Lower leg skin (tissue), 4 donors: ENCODE results near the gene TMEM134. TPM values are rescaled to one million over a fixed set of nuclear protein-coding genes. Genes with fewer than 3 reads are reported as not detected.

ENCODE experiments used
- DNase-seq, 2 donors: peaks; one replicate each; pipeline ENCODE4 v3.0.0-alpha.2; 2019; ENCODE audit warnings: low spot score in 2 of 2
- H3K4me3 ChIP-seq: fragments of 200-600 bp; sonication (generic); 2 replicates; pipeline ENCODE4 v1.5.1; 2017; ENCODE audit warnings: mild to moderate bottlenecking, low read depth; ENCODE audit not compliant: poor library complexity, severe bottlenecking
- POLR2A ChIP-seq, 2 donors: fragments of 450-650 bp; IDR thresholded peaks; one replicate each; pipeline ENCODE4 v1.6.1; 2016 to 2017; ENCODE audit warnings: antibody characterized with exemption in 2 of 2, mild to moderate bottlenecking in 1 of 2, moderate library complexity in 1 of 2
- WGBS, 2 donors: methylation state at CpG; one replicate each; pipeline ENCODE4 v1.1.5; 2018; 5-methylcytosine and 5-hydroxymethylcytosine counted together
- intact Hi-C: fragments of 100-400 bp; cut with DNase I; formaldehyde crosslinking; loops from one replicate; pipeline ENCODE4 v1.15.0; 2023; ENCODE audit warnings: low total_unique reads
- total RNA-seq, 4 donors: library from RNA; depleted of rRNA; stranded (reverse); fragments of >200 nt; gene quantifications; one replicate each; pipeline ENCODE4 v1.1.0, GENCODE V29; 2016
- TF ChIP-seq, protein P1 (sequence below), 3 donors: fragments of 450-650 bp; IDR thresholded peaks; one replicate each; pipeline ENCODE4 v1.5.1; 2016; ENCODE audit warnings: antibody characterized with exemption in 3 of 3, mild to moderate bottlenecking in 3 of 3, moderate library complexity in 2 of 3

Gene TMEM134
- total RNA-seq, 4 donors from 2014 or later = 202 to 374 (median 252) TPM

GRCh38 chr11:67435031-67435726 is 33.9 kb downstream of the TMEM134 start:
- WGBS, 2 donors = 70 to 82% methylated on average over 26 of the region's 26 CpGs
- no peak for DNase-seq
- intact Hi-C loops = no loop called here
- H3K4me3 ChIP-seq = no peak overlapping the region
- no peak for TF ChIP-seq POLR2A (IDR thresholded peaks at IDR 0.05)
- TF ChIP-seq, protein P1, sequence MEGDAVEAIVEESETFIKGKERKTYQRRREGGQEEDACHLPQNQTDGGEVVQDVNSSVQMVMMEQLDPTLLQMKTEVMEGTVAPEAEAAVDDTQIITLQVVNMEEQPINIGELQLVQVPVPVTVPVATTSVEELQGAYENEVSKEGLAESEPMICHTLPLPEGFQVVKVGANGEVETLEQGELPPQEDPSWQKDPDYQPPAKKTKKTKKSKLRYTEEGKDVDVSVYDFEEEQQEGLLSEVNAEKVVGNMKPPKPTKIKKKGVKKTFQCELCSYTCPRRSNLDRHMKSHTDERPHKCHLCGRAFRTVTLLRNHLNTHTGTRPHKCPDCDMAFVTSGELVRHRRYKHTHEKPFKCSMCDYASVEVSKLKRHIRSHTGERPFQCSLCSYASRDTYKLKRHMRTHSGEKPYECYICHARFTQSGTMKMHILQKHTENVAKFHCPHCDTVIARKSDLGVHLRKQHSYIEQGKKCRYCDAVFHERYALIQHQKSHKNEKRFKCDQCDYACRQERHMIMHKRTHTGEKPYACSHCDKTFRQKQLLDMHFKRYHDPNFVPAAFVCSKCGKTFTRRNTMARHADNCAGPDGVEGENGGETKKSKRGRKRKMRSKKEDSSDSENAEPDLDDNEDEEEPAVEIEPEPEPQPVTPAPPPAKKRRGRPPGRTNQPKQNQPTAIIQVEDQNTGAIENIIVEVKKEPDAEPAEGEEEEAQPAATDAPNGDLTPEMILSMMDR (IDR thresholded peaks at IDR 0.05) = no peak

DNA sequence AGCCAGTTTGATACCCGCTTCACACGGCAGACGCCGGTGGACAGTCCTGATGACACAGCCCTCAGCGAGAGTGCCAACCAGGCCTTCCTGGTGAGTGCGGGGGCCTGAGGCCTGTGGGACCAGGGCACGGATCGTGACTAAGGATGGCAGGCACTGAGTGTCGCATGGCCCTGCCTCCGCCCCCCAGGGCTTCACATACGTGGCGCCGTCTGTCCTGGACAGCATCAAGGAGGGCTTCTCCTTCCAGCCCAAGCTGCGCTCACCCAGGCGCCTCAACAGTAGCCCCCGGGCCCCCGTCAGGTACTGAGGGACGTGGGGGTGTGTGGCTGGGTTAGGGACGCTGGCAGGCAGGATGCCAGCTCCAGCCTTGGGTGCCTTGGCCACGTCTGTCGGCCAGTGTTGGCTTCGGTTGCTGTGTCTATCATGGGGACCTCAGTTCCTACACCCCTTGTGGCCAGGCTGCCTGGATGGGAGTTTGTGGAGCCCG is 34.6 kb downstream of the TMEM134 start:
- DNase-seq = no peak
- intact Hi-C loops = no loop called here
- TF ChIP-seq POLR2A (IDR thresholded peaks at IDR 0.05) = no peak
- TF ChIP-seq, protein P1 (IDR thresholded peaks at IDR 0.05) = no peak
- 70 to 90% methylated on average over 18 to 23 of the region's 23 CpGs for WGBS, 2 donors
- no peak overlapping the region for H3K4me3 ChIP-seq

DNA sequence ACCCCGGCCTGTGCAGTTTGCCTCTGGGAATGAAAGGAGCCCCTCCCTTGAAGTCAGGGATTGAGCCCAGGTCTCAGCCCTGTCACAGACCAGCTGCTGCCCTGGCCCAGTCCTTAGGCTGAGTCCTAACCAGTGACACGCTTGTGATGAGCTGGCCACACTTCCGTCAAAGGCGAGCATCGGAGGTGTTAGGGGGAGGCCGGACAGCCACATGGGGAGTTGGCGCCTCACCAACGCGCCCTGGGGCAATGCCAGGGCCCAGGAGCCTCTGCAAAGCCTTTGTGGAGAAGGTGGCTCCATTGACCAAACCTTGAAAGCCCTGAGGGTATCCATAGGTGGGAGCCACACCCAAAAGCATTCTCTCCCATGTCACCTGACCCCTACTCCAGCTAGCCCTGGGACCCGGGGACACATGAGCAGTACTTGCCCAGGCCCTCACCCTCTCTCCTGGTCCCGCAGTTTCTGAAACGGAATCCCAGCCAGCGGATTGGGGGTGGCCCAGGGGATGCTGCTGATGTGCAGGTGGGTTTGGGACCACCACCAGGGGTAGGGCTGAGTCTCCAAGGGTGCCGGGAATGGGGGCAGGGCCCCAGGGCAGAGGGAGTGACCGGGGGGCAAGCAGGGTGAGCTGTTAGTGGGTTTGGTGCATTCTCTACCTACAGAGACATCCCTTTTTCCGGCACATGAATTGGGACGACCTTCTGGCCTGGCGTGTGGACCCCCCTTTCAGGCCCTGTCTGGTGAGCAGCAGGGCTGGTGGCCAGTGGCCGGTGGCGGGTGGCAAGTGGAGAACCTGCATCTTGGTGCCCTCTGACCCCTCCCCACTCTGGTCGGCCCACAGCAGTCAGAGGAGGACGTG is 35.3 kb downstream of the TMEM134 start:
- WGBS, 2 donors = 79 to 90% methylated on average over 22 of the region's 22 CpGs

DNA sequence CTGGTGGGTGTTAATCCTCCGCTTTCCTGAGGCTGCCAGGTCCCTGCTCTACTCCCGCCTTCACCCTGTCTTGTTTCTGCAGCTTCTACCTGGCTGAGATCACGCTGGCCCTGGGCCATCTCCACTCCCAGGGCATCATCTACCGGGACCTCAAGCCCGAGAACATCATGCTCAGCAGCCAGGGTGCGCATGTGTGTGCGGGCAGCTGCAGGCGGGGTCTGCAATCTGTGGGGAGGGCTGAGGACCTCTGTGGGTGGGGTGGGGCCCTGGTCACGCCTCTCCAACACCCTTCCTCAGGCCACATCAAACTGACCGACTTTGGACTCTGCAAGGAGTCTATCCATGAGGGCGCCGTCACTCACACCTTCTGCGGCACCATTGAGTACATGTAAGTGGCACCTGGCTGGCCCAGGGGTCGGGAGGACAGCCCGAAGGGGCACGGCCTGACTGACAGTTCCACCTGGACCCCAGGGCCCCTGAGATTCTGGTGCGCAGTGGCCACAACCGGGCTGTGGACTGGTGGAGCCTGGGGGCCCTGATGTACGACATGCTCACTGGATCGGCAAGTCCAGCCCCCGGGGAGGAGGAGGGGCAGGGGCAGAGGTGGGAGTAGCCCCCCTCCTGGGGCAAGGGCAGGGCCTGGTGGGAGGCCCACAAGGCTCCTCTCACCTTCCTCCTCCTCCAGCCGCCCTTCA is 36.2 kb downstream of the TMEM134 start:
- TF ChIP-seq, protein P1 (IDR thresholded peaks at IDR 0.05) = no peak
- TF ChIP-seq POLR2A (IDR thresholded peaks at IDR 0.05) = no peak
- intact Hi-C loops = no loop called here
- no peak for DNase-seq
- 87 to 89% methylated on average over 16 of the region's 22 CpGs for WGBS, 2 donors
- no peak overlapping the region for H3K4me3 ChIP-seq

More for the DNA sequence above, 35.3 kb downstream of the TMEM134 start:
- no peak overlapping the region for H3K4me3 ChIP-seq
- intact Hi-C loops = no loop called here
- no peak for TF ChIP-seq POLR2A (IDR thresholded peaks at IDR 0.05)
- TF ChIP-seq, protein P1 (IDR thresholded peaks at IDR 0.05) = no peak
- DNase-seq = no peak

DNA sequence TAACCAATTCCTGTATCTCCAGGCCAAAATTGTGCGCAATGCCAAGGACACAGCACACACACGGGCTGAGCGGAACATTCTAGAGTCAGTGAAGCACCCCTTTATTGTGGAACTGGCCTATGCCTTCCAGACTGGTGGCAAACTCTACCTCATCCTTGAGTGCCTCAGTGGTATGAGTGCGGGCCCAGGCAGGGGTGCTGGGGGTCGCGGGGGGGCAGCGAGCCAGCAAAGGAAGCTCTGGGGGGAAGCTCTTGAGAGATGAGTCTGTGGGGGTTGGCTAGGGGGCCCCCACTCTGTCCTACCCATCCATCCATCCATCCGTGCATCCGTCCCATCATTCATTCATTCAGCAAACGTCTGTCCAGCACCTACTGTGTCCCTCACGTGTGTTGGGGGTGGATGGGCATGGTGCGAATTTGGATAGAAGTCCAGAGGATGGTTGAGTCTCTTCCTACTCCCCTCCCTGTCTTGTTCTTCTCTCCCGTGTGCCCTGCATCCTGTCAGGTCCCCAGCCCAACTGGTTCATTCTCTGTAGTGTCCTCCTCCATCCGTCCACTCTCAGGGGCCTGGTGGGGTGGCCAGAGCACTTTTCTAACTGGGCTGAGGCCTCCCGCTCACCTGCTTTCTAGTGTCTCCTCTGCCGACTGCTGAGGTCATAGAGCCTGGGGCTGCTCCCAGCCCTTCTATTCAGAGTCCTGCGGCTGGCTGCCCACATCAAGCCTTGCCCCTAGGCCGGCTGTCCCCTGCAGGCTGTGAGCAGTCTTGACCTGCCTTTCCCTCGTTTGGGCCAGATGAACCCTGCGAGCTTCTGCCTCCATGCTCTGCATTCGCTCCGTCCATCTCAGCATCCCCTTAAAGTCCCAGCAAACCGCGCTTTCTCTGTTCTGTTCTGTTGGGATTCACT is 37.5 kb downstream of the TMEM134 start:
- DNase-seq = no peak
- no peak overlapping the region for H3K4me3 ChIP-seq
- 88 to 91% methylated on average over 24 of the region's 24 CpGs for WGBS, 2 donors
- intact Hi-C loops = no loop called here
- TF ChIP-seq POLR2A (IDR thresholded peaks at IDR 0.05) = no peak
- TF ChIP-seq, protein P1 (IDR thresholded peaks at IDR 0.05) = no peak
